HEK293 (cell line): ENCODE results near the gene SPTAN1.
A peak's percentile ranks its signal among the peaks of the same experiment; 100 is the strongest.

Source experiments
- CTCF ChIA-PET: fragments of 350-600 bp; formaldehyde crosslinking; extraction: SDS; loops from one replicate; lab custom pipeline; 2021; ENCODE audit warnings: antibody characterized with exemption; lab: Yijun Ruan, JAX
- POLR2A ChIA-PET: fragments of 300-600 bp; formaldehyde crosslinking; extraction: SDS; loops from one replicate; lab custom pipeline; 2020; ENCODE audit warnings: antibody characterized with exemption, inconsistent platforms; lab: Yijun Ruan, JAX
- H3K27ac ChIP-seq: fragments of 200-500 bp; sonication (Bioruptor generic); 2 replicates; pipeline ENCODE4 v1.5.1; 2014; ENCODE audit warnings: low read depth, low read length, control low read depth, inconsistent platforms; ENCODE audit errors: extremely low read depth
- H3K36me3 ChIP-seq, 2 experiments: fragments of 200-500 bp in 1 of 2; sonication (Bioruptor generic) in 1 of 2; 1 replicate in 1 of 2; 2 replicates in 1 of 2; pipeline ENCODE4 v1.5.1; 2014 to 2017; ENCODE audit warnings: inconsistent platforms in 2 of 2, low read length in 2 of 2; ENCODE audit not compliant: control insufficient read depth in 2 of 2, insufficient read depth in 1 of 2
- H3K4me1 ChIP-seq: fragments of 200-500 bp; sonication (Bioruptor generic); 2 replicates; pipeline ENCODE4 v1.5.1; 2014; ENCODE audit warnings: mild to moderate bottlenecking, low read length, inconsistent platforms; ENCODE audit not compliant: control insufficient read depth, insufficient read depth
- H3K4me3 ChIP-seq: 2 replicates; pipeline ENCODE4 v1.5.1; 2011; ENCODE audit warnings: low read depth, mild to moderate bottlenecking, control low read depth, low read length, moderate library complexity
- H3K9me3 ChIP-seq: fragments of 200-500 bp; sonication (Bioruptor generic); 2 replicates; pipeline ENCODE4 v1.5.1; 2014; ENCODE audit warnings: low read depth, low read length, inconsistent platforms; ENCODE audit not compliant: control insufficient read depth, insufficient read depth
- FEZF1 ChIP-seq: fragments of 450-650 bp; formaldehyde crosslinking; IDR thresholded peaks from 2 replicates; pipeline ENCODE4 v1.5.1; 2016; ENCODE audit warnings: missing biosample characterization, missing genetic modification characterization
- GLI4 ChIP-seq: fragments of 450-650 bp; formaldehyde crosslinking; IDR thresholded peaks from 2 replicates; pipeline ENCODE4 v1.5.1; 2016; ENCODE audit warnings: missing biosample characterization, missing genetic modification characterization
- MEIS1 ChIP-seq: sonication (generic); formaldehyde crosslinking; IDR thresholded peaks from 2 replicates; pipeline ENCODE4 v1.8.1; 2022; ENCODE audit warnings: missing genetic modification reagents, mild to moderate bottlenecking, borderline replicate concordance
- ZNF133 ChIP-seq: fragments of 450-650 bp; formaldehyde crosslinking; IDR thresholded peaks from 2 replicates; pipeline ENCODE4 v1.5.1; 2016; ENCODE audit warnings: missing biosample characterization, missing genetic modification characterization
- ZNF146 ChIP-seq: fragments of 450-650 bp; formaldehyde crosslinking; IDR thresholded peaks from 2 replicates; pipeline ENCODE4 v1.5.1; 2016; ENCODE audit warnings: missing biosample characterization, missing genetic modification characterization
- ZNF202 ChIP-seq: fragments of 450-650 bp; formaldehyde crosslinking; IDR thresholded peaks from 2 replicates; pipeline ENCODE4 v1.5.1; 2016; ENCODE audit warnings: missing biosample characterization, missing genetic modification characterization, borderline replicate concordance
- ZNF248 ChIP-seq: fragments of 450-650 bp; formaldehyde crosslinking; IDR thresholded peaks from 2 replicates; pipeline ENCODE4 v1.5.1; 2017; ENCODE audit warnings: missing biosample characterization, missing genetic modification characterization
- ZNF558 ChIP-seq: fragments of 450-650 bp; formaldehyde crosslinking; IDR thresholded peaks from 2 replicates; pipeline ENCODE4 v1.5.1; 2016; ENCODE audit warnings: missing biosample characterization, missing genetic modification characterization
- TF ChIP-seq, protein P1 (sequence below): fragments of 450-650 bp; formaldehyde crosslinking; IDR thresholded peaks from 2 replicates; pipeline ENCODE4 v1.5.1; 2016; ENCODE audit warnings: missing biosample characterization, missing genetic modification characterization, borderline replicate concordance
- TF ChIP-seq, protein P2 (sequence below): fragments of 450-650 bp; formaldehyde crosslinking; IDR thresholded peaks from 2 replicates; pipeline ENCODE4 v1.5.1; 2016; ENCODE audit warnings: missing biosample characterization, missing genetic modification characterization
- TF ChIP-seq, protein P3 (sequence below): fragments of 450-650 bp; formaldehyde crosslinking; IDR thresholded peaks from 2 replicates; pipeline ENCODE4 v1.5.1; 2016; ENCODE audit warnings: missing biosample characterization, missing genetic modification characterization
- TF ChIP-seq, protein P4 (sequence below): fragments of 450-650 bp; formaldehyde crosslinking; IDR thresholded peaks from 2 replicates; pipeline ENCODE4 v1.5.1; 2016; ENCODE audit warnings: missing biosample characterization, missing genetic modification characterization
- TF ChIP-seq, protein P5 (sequence below): fragments of 450-650 bp; formaldehyde crosslinking; IDR thresholded peaks from 2 replicates; pipeline ENCODE4 v1.5.1; 2017; ENCODE audit warnings: missing biosample characterization, missing genetic modification characterization
- TF ChIP-seq, protein P6 (sequence below): fragments of 450-650 bp; IDR thresholded peaks from 2 replicates; pipeline ENCODE4 v1.5.1; 2018; ENCODE audit warnings: missing biosample characterization, missing genetic modification characterization

Gene SPTAN1

DNA sequence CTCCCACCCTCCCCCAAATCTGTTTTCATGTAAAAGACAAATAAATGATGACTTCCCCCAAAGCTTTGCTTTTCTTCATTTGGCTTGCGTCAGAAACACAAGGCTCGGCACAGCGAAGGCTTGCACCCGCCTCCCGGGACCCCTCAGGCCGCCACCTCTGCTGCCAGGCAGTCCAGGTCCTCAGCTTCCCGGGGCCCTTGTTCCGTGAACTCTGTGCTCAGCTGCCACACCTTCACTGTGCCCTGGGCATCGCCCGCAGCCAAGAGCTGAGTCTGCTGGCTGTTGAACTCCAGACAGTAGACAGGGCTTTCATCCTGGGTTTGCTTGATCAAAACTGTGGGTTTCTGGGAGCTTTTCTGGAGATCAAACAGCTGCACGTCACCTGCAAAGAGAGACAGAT, 81.2 kb downstream of the SPTAN1 start (continued):
- TF ChIP-seq, protein P1, sequence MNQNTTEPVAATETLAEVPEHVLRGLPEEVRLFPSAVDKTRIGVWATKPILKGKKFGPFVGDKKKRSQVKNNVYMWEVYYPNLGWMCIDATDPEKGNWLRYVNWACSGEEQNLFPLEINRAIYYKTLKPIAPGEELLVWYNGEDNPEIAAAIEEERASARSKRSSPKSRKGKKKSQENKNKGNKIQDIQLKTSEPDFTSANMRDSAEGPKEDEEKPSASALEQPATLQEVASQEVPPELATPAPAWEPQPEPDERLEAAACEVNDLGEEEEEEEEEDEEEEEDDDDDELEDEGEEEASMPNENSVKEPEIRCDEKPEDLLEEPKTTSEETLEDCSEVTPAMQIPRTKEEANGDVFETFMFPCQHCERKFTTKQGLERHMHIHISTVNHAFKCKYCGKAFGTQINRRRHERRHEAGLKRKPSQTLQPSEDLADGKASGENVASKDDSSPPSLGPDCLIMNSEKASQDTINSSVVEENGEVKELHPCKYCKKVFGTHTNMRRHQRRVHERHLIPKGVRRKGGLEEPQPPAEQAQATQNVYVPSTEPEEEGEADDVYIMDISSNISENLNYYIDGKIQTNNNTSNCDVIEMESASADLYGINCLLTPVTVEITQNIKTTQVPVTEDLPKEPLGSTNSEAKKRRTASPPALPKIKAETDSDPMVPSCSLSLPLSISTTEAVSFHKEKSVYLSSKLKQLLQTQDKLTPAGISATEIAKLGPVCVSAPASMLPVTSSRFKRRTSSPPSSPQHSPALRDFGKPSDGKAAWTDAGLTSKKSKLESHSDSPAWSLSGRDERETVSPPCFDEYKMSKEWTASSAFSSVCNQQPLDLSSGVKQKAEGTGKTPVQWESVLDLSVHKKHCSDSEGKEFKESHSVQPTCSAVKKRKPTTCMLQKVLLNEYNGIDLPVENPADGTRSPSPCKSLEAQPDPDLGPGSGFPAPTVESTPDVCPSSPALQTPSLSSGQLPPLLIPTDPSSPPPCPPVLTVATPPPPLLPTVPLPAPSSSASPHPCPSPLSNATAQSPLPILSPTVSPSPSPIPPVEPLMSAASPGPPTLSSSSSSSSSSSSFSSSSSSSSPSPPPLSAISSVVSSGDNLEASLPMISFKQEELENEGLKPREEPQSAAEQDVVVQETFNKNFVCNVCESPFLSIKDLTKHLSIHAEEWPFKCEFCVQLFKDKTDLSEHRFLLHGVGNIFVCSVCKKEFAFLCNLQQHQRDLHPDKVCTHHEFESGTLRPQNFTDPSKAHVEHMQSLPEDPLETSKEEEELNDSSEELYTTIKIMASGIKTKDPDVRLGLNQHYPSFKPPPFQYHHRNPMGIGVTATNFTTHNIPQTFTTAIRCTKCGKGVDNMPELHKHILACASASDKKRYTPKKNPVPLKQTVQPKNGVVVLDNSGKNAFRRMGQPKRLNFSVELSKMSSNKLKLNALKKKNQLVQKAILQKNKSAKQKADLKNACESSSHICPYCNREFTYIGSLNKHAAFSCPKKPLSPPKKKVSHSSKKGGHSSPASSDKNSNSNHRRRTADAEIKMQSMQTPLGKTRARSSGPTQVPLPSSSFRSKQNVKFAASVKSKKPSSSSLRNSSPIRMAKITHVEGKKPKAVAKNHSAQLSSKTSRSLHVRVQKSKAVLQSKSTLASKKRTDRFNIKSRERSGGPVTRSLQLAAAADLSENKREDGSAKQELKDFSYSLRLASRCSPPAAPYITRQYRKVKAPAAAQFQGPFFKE (tag by site-specific recombination): no peak
- no peak for TF ChIP-seq ZNF133 (tag by site-specific recombination)
- TF ChIP-seq, protein P2, sequence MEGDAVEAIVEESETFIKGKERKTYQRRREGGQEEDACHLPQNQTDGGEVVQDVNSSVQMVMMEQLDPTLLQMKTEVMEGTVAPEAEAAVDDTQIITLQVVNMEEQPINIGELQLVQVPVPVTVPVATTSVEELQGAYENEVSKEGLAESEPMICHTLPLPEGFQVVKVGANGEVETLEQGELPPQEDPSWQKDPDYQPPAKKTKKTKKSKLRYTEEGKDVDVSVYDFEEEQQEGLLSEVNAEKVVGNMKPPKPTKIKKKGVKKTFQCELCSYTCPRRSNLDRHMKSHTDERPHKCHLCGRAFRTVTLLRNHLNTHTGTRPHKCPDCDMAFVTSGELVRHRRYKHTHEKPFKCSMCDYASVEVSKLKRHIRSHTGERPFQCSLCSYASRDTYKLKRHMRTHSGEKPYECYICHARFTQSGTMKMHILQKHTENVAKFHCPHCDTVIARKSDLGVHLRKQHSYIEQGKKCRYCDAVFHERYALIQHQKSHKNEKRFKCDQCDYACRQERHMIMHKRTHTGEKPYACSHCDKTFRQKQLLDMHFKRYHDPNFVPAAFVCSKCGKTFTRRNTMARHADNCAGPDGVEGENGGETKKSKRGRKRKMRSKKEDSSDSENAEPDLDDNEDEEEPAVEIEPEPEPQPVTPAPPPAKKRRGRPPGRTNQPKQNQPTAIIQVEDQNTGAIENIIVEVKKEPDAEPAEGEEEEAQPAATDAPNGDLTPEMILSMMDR: no peak
- no peak for TF ChIP-seq ZNF248 (tag by site-specific recombination)
- no peak for TF ChIP-seq FEZF1 (tag by site-specific recombination)
- TF ChIP-seq, protein P3, sequence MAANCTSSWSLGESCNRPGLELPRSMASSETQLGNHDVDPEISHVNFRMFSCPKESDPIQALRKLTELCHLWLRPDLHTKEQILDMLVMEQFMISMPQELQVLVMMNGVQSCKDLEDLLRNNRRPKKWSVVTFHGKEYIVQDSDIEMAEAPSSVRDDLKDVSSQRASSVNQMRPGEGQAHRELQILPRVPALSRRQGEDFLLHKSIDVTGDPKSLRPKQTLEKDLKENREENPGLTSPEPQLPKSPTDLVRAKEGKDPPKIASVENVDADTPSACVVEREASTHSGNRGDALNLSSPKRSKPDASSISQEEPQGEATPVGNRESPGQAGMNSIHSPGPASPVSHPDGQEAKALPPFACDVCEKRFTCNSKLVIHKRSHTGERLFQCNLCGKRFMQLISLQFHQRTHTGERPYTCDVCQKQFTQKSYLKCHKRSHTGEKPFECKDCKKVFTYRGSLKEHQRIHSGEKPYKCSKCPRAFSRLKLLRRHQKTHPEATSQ (tag by site-specific recombination): no peak
- no peak for TF ChIP-seq ZNF146
- TF ChIP-seq GLI4 (tag by site-specific recombination): no peak
- no peak for TF ChIP-seq MEIS1 (CRISPR knock-in tag)
- no peak for TF ChIP-seq ZNF202

DNA sequence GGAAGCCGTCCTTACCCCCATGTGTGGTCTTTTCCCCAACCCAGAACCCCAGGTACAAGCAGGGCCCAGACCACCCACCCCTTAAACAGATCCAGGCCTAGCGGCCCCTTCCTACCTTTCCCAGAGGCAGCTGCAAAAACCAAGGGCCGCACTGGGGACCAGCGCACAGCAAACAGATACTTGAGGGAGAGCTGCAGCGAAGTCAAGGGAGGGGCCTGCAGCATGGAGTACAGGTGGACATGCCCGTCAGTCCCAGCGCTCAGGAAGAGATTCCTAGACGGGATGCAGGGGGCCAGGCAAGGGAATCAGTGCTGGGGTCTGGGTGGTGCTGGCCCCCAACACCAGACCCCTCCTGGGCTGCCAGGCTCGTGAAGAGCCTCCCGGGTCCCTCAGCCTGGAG, 81.7 kb downstream of the SPTAN1 start:
- Histone ChIP-seq H3K36me3 (peaks cover 0 to 82% of the 10 kb centered on the region in 2 experiments; a peak in 2 of 3 replicates), H3K4me3 (no peak overlapping the region), H3K9me3 (no peaks in the 10 kb centered on the region)
- no peak for TF ChIP-seq ZNF558 (tag by site-specific recombination)
- TF ChIP-seq, protein P4, sequence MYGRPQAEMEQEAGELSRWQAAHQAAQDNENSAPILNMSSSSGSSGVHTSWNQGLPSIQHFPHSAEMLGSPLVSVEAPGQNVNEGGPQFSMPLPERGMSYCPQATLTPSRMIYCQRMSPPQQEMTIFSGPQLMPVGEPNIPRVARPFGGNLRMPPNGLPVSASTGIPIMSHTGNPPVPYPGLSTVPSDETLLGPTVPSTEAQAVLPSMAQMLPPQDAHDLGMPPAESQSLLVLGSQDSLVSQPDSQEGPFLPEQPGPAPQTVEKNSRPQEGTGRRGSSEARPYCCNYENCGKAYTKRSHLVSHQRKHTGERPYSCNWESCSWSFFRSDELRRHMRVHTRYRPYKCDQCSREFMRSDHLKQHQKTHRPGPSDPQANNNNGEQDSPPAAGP (tag by site-specific recombination): no peak
- TF ChIP-seq, all 188 proteins: peak for 0
- ChIA-PET POLR2A (no interaction called here), CTCF (interaction anchor here (0.5 to 3.5 kb wide), 5 partner anchors 10 to 67 kb away, joined by 3 to 20 read pairs (median 3); partner anchors contain the start of gene PKN3)
- no peak overlapping the region for H3K27ac ChIP-seq
- H3K4me1 ChIP-seq: peaks cover 6% of the 10 kb centered on the region

DNA sequence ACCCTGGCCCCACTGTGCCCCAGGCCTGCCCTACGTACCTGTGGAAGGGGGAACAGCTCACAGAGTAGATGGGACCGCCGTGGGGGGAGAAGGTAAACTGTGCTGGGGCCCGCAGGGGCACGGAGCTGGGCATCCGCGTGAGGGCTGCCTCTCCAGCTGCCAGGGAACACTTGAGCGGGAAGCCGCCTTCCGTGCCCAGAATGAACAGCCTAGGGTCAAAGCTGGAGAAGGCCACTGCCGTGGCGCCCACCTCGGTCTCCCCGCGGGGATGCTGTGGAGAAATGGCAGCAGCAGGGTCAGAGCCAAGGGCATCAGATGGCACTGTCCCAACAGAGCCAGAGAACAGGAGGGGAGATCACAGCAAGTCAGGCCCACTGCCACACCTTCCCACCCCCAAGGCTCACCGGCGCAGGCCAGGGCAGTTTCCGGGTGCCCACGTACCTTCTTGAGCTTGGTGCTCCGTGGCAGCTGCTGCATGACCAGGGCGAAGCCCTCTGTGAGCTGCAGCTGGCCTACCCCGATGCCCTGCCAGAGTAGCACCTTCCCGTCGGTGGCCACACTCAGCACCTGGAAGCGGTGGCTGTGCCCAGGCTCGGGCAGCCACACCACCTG, 82.4 kb downstream of the SPTAN1 start:
- Histone ChIP-seq H3K27ac (no peak overlapping the region; the same call in 1 of the 2 replicates), H3K4me1 (peaks cover 6% of the 10 kb centered on the region), H3K4me3 (no peak overlapping the region), H3K9me3 (no peaks in the 10 kb centered on the region), H3K36me3 (peaks cover 0 to 80% of the 10 kb centered on the region in 2 experiments; a peak in 2 of 3 replicates)
- POLR2A ChIA-PET: interaction anchor here (0.6 to 2.1 kb wide), 8 partner anchors 9 to 89 kb away, joined by 4 to 15 read pairs (median 6); partner anchors contain the start of genes DYNC2I2, PKN3 and ZDHHC12
- CTCF ChIA-PET: interaction anchor here (0.5 to 3.5 kb wide), 14 partner anchors 10 to 950 kb away, joined by 3 to 21 read pairs (median 4); partner anchors contain the start of gene PKN3
- TF ChIP-seq, protein P5, sequence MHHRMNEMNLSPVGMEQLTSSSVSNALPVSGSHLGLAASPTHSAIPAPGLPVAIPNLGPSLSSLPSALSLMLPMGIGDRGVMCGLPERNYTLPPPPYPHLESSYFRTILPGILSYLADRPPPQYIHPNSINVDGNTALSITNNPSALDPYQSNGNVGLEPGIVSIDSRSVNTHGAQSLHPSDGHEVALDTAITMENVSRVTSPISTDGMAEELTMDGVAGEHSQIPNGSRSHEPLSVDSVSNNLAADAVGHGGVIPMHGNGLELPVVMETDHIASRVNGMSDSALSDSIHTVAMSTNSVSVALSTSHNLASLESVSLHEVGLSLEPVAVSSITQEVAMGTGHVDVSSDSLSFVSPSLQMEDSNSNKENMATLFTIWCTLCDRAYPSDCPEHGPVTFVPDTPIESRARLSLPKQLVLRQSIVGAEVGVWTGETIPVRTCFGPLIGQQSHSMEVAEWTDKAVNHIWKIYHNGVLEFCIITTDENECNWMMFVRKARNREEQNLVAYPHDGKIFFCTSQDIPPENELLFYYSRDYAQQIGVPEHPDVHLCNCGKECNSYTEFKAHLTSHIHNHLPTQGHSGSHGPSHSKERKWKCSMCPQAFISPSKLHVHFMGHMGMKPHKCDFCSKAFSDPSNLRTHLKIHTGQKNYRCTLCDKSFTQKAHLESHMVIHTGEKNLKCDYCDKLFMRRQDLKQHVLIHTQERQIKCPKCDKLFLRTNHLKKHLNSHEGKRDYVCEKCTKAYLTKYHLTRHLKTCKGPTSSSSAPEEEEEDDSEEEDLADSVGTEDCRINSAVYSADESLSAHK: peak; percentile 31; the same call in 1 of the 2 replicates
- TF ChIP-seq, protein P6, sequence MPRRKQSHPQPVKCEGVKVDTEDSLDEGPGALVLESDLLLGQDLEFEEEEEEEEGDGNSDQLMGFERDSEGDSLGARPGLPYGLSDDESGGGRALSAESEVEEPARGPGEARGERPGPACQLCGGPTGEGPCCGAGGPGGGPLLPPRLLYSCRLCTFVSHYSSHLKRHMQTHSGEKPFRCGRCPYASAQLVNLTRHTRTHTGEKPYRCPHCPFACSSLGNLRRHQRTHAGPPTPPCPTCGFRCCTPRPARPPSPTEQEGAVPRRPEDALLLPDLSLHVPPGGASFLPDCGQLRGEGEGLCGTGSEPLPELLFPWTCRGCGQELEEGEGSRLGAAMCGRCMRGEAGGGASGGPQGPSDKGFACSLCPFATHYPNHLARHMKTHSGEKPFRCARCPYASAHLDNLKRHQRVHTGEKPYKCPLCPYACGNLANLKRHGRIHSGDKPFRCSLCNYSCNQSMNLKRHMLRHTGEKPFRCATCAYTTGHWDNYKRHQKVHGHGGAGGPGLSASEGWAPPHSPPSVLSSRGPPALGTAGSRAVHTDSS: no peak
